ENCODE data around the gene SNRPD2.

Gene SNRPD2

DNA sequence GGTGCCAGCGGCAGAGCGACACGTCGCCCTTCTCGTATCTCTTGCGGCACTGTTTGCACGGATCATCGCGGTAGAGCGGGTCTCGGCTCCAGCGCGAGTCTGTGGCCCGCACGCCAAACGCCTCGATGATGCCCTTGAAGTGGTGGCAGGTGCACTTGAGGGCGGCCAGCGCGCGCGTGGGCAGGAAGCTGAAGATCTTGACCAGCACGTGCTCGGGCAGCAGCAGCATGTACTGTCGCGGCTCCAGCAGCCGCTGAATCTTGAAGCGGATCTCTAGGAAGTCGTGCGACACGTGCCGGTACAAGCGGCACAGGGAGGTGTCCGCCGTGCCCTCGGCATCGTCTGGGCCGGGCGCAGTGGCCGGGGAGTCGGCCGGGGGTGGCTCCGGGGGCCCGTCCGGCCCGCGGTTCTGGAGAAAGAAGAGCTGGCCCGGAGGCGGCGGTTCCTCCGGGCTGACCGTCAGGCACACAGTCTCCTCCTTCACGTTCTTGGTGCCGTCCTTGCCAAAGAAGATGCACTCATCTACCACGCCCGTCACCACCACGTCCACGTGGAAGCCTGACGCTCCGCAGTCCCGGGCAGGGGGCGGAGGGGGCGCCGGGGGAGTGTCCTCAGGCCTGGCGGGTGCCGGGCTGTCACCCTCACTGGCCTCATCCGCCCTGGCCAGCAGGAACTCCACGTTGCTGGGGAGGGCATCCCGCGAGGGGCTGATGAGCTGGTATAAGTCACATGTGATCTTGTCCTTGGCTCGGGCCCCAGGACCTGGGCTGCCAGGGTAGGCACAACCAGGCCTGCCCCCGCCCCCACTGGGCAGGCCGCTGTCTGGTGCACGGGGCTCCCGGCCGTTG is 20.3 kb upstream of the SNRPD2 start:
- no peak for TF ChIP-seq CTCF (IDR thresholded peaks at IDR 0.05)
- no peak for DNase-seq (ENCODE audit: low spot score)
- H3K27ac ChIP-seq = no peak overlapping the region
- no peak overlapping the region for H3K4me3 ChIP-seq

- TF ChIP-seq CTCF (IDR thresholded peaks at IDR 0.05) = no peak
- no peak overlapping the region for H3K4me3 ChIP-seq
- no peak for DNase-seq (ENCODE audit: low spot score)
- H3K27ac ChIP-seq = no peak overlapping the region
These were observed 18.8 kb upstream of the SNRPD2 start for GRCh38 chr19:45710356-45711130.

DNA sequence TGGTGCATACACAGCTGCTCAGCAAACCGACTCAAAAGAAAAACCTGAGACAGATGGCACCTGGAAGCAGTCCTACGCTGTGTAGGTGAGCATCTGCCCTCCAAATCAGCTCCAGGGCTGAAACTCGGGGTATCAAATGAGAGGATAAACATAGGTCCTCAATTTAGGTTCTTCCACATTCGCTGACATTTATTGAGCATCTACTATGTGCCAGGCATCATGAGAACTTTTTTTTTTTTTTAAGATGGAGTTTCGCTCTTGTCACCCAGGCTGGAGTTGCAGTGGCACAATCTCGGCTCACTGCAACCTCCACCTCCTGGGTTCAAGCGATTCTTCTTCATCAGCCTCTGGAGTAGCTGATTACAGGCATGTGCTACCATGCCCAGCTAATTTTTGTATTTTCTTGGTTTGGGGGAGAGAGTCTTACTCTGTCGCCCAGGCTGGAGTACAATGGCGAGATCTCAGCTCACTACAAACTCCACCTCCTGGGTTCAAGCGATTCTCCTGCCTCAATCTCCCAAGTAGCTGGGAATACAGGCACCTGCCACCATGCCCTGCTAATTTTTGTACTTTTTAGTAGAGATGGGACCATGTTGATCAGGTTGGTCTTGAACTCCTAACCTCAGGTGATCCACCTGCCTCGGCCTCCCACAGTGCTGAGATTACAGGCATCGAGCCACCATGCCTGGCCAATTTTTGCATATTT is 14.1 kb upstream of the SNRPD2 start:
- no peak for TF ChIP-seq CTCF (IDR thresholded peaks at IDR 0.05)
- no peak for DNase-seq (ENCODE audit: low spot score)
- Histone ChIP-seq H3K27ac (no peak overlapping the region), H3K4me3 (no peak overlapping the region)

GRCh38 chr19:45705115-45705514 is 13.4 kb upstream of the SNRPD2 start:
- Histone ChIP-seq H3K4me3 (no peak overlapping the region), H3K27ac (no peak overlapping the region)
- TF ChIP-seq CTCF (IDR thresholded peaks at IDR 0.05) = no peak
- DNase-seq (ENCODE audit: low spot score) = no peak

- Histone ChIP-seq H3K4me3 (no peak overlapping the region), H3K27ac (no peak overlapping the region)
- no peak for DNase-seq (ENCODE audit: low spot score)
- TF ChIP-seq CTCF (IDR thresholded peaks at IDR 0.05) = no peak
These were observed 9.9 kb upstream of the SNRPD2 start for GRCh38 chr19:45701676-45702075.

DNA sequence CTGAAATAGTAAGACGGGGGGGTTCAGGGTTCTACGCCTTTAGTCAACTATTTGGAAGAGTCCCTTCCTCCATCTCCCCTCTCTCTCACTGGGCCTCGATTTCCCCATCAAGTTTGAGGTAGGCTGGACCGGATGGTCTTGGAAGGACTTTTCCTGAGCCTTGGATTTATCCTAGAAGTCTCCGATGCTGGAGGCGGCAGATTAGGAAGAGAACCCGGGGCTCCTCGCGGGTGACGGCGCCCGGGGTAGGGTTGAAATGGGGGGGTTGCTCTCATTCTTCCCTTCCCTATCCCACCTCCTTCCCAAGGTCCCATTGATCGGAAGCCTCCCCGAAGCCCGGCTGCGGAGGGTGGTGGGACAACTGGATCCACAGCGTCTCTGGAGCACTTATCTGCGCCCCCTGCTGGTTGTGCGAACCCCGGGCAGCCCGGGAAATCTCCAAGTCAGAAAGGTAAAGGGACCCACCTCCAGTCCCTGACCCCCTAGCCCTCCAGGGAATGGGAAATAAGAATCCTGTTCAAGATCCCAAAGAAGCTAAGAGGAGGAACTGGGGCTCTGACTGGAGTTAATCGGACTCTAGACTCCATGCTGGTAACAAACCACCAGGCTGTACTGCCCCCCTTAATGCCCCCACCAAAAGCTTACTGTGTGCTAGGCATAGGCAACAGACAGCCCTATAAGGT is 1.5 kb upstream of the SNRPD2 start:
- TF ChIP-seq CTCF (IDR thresholded peaks at IDR 0.05) = peak; percentile 88
- peak overlapping the region; percentile 94 to 97 for H3K27ac ChIP-seq
- peak overlapping the region; percentile 85 for H3K4me3 ChIP-seq
- DNase-seq (ENCODE audit: low spot score) = peak; percentile 85

Measured in coronary artery (tissue), 2 donors.